Putamen (tissue), 1 donor: Measurements from ENCODE around the gene IRF4.

Experiments used
- DNase-seq: peaks from one replicate; pipeline ENCODE4 v3.0.0-alpha.2; 2016; ENCODE audit warnings: low spot score

The IRF4 gene

DNA sequence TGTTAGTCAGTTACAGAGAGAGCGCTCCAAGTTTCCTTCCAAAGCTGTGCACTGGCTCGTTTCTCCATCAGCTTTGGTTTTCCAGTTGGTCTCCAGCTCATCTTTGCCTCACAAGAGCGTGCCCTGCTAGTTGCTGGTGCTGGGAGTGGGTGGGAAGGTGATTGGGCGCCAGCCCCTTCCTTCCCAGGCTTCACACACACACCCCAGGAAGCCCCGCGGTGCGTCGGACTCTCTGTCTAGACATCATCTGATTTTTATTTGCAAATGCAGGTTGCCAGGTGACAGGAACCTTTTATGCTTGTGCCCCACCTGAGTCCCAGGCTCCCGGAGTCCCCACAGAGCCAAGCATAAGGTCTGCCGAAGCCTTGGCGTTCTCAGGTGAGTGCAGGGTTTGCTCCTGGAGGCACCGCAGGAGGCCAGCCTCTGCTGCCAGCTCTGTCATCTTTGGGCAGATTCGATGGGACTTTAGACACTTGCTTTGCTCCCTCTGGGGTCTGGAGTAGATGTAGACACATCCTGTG, 7.1 kb downstream of the IRF4 start:
- no peak for DNase-seq

DNA sequence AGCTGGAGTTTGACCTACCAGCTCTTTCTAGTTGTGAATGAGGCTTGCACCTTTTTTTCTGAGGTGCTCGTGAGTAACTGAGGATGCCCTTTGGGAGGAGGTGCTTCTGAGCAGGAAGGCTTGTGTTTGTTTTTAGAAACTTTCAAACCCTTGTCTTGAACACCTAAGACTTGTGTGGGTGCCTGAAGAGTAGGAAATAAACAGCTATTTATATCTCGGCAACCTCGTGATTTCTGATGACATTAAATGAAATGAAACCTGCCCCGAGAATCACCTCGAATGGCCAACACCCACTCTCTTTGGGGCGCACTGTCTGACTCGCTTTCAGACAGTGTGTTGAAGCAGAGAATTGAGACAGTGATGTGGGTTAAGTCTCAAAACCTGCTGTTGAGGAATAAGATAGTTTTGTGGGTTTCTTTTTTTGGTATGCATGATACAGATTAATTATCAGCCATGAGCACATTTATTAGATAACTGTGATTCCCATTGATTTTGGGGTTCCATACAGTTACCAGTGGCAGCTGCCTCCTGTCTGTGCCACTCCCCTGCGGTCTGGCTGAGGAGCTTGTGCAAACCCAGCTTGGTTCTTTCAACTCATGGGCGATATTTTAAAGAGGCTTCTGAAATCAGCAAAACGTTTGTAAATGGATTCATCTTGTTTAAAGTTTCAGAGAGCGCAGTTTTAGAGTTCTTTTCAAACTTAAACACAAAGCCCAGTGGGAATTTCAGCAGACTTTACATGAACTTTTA, 8.4 kb downstream of the IRF4 start:
- DNase-seq, result no peak

- no peak for DNase-seq
Measured at GRCh38 chr6:400815-401214, 9.3 kb downstream of the IRF4 start.

DNA sequence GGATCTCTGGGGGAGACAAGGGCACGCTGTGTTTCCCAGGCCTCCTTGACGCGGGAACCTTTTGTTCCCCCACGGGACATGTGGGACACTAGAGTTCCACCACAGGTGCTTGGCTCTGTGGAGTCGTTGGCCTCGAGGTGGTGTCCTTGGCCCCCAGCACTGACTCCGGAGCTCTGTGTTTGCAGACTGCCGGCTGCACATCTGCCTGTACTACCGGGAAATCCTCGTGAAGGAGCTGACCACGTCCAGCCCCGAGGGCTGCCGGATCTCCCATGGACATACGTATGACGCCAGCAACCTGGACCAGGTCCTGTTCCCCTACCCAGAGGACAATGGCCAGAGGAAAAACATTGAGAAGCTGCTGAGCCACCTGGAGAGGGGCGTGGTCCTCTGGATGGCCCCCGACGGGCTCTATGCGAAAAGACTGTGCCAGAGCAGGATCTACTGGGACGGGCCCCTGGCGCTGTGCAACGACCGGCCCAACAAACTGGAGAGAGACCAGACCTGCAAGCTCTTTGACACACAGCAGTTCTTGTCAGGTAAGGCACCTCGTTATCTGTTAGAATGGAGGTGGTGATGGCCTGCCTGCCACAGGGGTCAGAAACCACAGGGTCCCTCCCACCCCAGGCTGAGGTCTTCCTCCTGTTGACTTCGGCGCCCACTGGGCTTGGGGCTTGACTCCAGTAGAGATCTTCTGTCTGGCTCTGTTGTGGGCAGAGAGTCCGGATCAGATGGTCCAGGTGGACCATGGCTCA, 9.9 kb downstream of the IRF4 start:
- no peak for DNase-seq

GRCh38 chr6:401994-402640, 10.6 kb downstream of the IRF4 start:
- DNase-seq, result no peak

- DNase-seq, result no peak
Measured at GRCh38 chr6:402901-403658, 11.5 kb downstream of the IRF4 start.

GRCh38 chr6:403659-404655, 12.4 kb downstream of the IRF4 start:
- no peak for DNase-seq

DNA sequence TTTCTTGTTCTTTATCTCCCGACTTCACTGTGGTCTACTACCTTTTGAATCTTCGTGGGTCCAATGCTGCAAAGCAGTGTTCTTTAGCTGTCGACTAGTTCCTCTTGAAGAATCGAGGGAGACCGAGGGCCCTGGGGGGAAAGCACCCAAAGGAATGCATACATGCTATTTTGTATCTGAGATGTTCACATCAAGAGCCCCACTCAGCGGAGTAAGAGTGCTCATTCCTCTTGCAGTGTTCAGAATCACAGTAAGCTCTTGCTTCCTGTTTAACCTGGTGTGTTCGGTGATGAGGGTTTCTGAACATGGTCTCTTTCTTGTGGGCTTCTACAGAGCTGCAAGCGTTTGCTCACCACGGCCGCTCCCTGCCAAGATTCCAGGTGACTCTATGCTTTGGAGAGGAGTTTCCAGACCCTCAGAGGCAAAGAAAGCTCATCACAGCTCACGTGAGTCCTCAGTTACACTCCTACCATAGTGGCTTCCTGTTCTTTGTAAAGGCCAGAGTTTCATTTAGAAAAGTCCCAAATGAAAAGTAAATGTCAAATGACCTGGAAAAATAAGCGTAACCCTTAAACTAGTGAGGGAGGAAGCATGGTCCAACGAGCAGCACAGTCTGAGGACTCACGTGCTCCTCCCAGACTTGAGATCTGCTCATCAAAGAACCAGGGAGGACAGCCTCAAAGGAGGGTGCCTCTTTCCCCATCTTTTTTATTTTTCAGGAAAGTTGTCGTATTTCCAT, 13.3 kb downstream of the IRF4 start:
- DNase-seq, result no peak

DNA sequence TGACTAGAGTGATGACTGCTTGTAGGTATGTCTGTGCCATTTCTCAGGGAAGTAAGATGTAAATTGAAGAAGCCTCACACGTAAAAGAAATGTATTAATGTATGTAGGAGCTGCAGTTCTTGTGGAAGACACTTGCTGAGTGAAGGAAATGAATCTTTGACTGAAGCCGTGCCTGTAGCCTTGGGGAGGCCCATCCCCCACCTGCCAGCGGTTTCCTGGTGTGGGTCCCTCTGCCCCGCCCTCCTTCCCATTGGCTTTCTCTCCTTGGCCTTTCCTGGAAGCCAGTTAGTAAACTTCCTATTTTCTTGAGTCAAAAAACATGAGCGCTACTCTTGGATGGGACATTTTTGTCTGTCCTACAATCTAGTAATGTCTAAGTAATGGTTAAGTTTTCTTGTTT, 16.6 kb downstream of the IRF4 start:
- no peak for DNase-seq

DNA sequence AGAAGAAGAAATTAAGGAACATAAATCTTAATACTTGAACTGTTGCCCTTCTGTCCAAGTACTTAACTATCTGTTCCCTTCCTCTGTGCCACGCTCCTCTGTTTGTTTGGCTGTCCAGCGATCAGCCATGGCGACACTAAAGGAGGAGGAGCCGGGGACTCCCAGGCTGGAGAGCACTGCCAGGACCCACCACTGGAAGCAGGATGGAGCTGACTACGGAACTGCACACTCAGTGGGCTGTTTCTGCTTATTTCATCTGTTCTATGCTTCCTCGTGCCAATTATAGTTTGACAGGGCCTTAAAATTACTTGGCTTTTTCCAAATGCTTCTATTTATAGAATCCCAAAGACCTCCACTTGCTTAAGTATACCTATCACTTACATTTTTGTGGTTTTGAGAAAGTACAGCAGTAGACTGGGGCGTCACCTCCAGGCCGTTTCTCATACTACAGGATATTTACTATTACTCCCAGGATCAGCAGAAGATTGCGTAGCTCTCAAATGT, 17.1 kb downstream of the IRF4 start:
- no peak for DNase-seq

GRCh38 chr6:409370-409972, 17.9 kb downstream of the IRF4 start:
- DNase-seq, result no peak

GRCh38 chr6:410555-411395, 19.2 kb downstream of the IRF4 start:
- DNase-seq, result no peak

- DNase-seq, result no peak
Measured at GRCh38 chr6:411402-412145, 20.0 kb downstream of the IRF4 start.

DNA sequence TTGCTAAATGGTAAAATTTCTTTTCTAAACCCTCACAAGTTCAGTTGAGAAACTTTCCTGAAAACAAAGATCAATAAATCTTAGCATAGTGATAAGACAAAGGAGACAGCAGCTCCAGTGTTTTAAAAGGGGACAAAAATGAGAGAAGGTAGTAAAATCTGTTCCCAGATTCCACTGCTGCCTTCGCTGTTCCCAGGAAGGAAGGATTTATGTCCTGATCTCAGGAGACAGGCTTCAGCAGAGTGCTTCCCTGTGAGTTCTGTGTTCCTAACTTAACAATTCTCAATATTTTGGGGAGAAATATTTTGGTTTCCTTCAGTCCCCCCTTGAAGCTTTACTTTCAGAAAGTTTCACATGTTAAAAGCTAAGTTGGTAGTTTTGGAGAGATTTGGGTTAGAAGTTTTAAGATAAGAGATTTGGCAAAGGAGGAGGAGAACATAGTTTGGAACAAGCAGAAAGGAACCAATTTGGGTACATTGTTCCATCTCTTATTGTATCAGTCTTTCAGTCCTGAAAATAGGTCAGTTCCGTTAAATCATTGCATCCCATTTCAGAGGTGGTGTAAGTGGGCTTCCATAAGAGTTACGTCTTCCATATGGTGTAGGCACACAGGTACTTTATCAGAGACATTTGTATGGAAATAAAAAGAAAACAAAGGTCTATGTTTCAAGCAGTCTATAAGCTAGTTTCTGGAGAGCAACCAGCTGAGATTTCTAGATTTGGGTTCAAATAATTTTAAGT, 20.8 kb downstream of the IRF4 start:
- no peak for DNase-seq

DNA sequence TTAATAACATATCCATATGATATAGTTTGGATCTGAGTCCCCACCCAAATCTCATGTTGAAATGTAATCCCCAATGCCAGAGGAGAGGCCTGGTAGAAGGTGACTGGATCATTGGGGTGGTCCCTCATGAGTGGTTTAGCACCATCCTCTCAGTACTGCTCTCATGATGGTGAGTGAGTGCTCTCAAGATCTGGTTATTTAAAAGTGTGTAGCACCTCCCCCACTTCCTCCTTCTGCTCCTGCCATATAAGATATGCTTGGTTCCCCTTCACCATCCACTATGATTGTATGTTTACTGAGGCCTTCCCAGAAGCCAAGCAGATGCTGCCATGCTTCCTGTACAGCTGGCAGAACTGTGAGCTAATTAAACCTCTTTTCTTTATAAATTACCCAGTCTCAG, 22.9 kb downstream of the IRF4 start:
- no peak for DNase-seq

DNA sequence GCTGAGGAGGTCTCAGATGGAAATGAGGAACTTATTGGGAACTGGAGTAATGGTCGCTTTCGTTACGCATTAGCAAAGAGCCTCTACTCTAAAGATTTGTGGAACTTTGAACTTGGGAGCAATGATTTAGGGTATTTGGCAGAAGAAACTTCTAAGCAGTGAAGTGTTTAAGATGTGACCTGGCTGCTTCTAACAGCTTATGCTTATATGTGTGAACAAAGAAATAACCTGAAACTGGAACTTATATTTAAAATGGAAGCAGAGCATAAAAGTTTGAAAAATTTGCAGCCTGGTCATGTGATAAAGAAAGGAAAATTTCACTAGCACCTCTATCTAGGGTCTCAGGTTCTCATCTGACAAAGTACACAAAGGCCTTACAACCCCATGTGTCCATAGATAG, 23.5 kb downstream of the IRF4 start:
- no peak for DNase-seq

GRCh38 chr6:421211-421610, 29.7 kb downstream of the IRF4 start:
- no peak for DNase-seq
